Upper lobe of right lung (tissue), 1 donor: ENCODE measurements around the gene OTP. TPM values are rescaled to one million over a fixed set of nuclear protein-coding genes. Genes with fewer than 3 reads are reported as not detected.

Experiments used
- ATAC-seq: fragments of 200-7000 bp; cut with Tn5 transposase; one replicate; pipeline ENCODE4 v1.9.1; 2020; ENCODE audit warnings: mild to moderate bottlenecking, moderate library complexity
- DNase-seq: peaks from one replicate; pipeline ENCODE4 v3.0.0-alpha.2; 2020
- H3K27ac ChIP-seq: fragments of 200-600 bp; one replicate; pipeline ENCODE4 v1.8.0; 2022
- H3K27me3 ChIP-seq: fragments of 200-600 bp; one replicate; pipeline ENCODE4 v1.8.0; 2022; ENCODE audit warnings: mild to moderate bottlenecking
- H3K36me3 ChIP-seq: fragments of 200-600 bp; one replicate; pipeline ENCODE4 v1.8.0; 2022
- H3K4me1 ChIP-seq: fragments of 200-600 bp; one replicate; pipeline ENCODE4 v1.8.0; 2022
- H3K4me3 ChIP-seq: fragments of 200-600 bp; one replicate; pipeline ENCODE4 v1.8.0; 2022; ENCODE audit warnings: mild to moderate bottlenecking
- H3K9me3 ChIP-seq: fragments of 200-600 bp; one replicate; pipeline ENCODE4 v1.8.0; 2022
- CTCF ChIP-seq: fragments of 200-600 bp; IDR thresholded peaks from one replicate; pipeline ENCODE4 v1.8.0; 2022; ENCODE audit warnings: antibody characterized with exemption
- intact Hi-C: fragments of 100-400 bp; cut with DNase I; formaldehyde crosslinking; loops from one replicate; pipeline ENCODE4 v1.11.0; 2022
- total RNA-seq: library from RNA; stranded (reverse); fragmentation: NEBNext Ultra II Directional; extraction: Animal tissue kit (Norgen Biotek cat#: 25700); gene quantifications from one replicate; pipeline ENCODE4 v1.2.1, GENCODE V29; 2021
- donor health status: DM: no; HTN: yes; CAD: no; lungs with severe emphysema.

The OTP gene
- total RNA-seq, 1 donor from 2014 or later: not detected

GRCh38 chr5:77662635-77663034 lies 24.1 kb upstream of the OTP start:
- Histone ChIP-seq H3K27ac (no peak overlapping the region), H3K36me3 (no peaks in the 10 kb centered on the region), H3K27me3 (peaks cover 9% of the 10 kb centered on the region), H3K4me3 (no peak overlapping the region), H3K9me3 (no peaks in the 10 kb centered on the region), H3K4me1 (no peaks in the 10 kb centered on the region)
- ATAC-seq (no peak), DNase-seq (no peak)
- TF ChIP-seq CTCF: no peak
- intact Hi-C loops: no loop called here

GRCh38 chr5:77658662-77659061 lies 20.1 kb upstream of the OTP start:
- TF ChIP-seq CTCF: no peak
- Histone ChIP-seq H3K27me3 (no peaks in the 10 kb centered on the region), H3K36me3 (no peaks in the 10 kb centered on the region), H3K27ac (no peak overlapping the region), H3K4me3 (no peak overlapping the region), H3K9me3 (no peaks in the 10 kb centered on the region), H3K4me1 (no peaks in the 10 kb centered on the region)
- DNase-seq (no peak), ATAC-seq (no peak)
- intact Hi-C loops: no loop called here

- intact Hi-C loops: no loop called here
- H3K9me3 ChIP-seq: no peaks in the 10 kb centered on the region
- ATAC-seq (no peak), DNase-seq (no peak)
- H3K27me3 ChIP-seq: peaks cover 24% of the 10 kb centered on the region
- no peak overlapping the region for H3K4me3 ChIP-seq
- H3K27ac ChIP-seq: no peak overlapping the region
- H3K36me3 ChIP-seq: no peaks in the 10 kb centered on the region
- H3K4me1 ChIP-seq: no peaks in the 10 kb centered on the region
- TF ChIP-seq CTCF: no peak
Observed at GRCh38 chr5:77651343-77651742, 12.8 kb upstream of the OTP start.

- intact Hi-C loops: no loop called here
- H3K4me1 ChIP-seq: no peaks in the 10 kb centered on the region
- H3K9me3 ChIP-seq: no peaks in the 10 kb centered on the region
- H3K27ac ChIP-seq: no peak overlapping the region
- DNase-seq (no peak), ATAC-seq (no peak)
- peaks cover 31% of the 10 kb centered on the region for H3K27me3 ChIP-seq
- H3K4me3 ChIP-seq: no peak overlapping the region
- TF ChIP-seq CTCF: no peak
- no peaks in the 10 kb centered on the region for H3K36me3 ChIP-seq
Observed at GRCh38 chr5:77650686-77651085, 12.2 kb upstream of the OTP start.

GRCh38 chr5:77649776-77650175 lies 11.3 kb upstream of the OTP start:
- TF ChIP-seq CTCF: no peak
- Histone ChIP-seq H3K36me3 (no peaks in the 10 kb centered on the region), H3K4me1 (peaks cover 1% of the 10 kb centered on the region), H3K4me3 (no peak overlapping the region), H3K27me3 (peaks cover 38% of the 10 kb centered on the region), H3K9me3 (no peaks in the 10 kb centered on the region), H3K27ac (no peak overlapping the region)
- intact Hi-C loops: no loop called here
- no peak for ATAC-seq
- no peak for DNase-seq

GRCh38 chr5:77645995-77646639 lies 7.6 kb upstream of the OTP start:
- Histone ChIP-seq H3K27ac (no peak overlapping the region), H3K4me3 (no peak overlapping the region), H3K9me3 (no peaks in the 10 kb centered on the region), H3K27me3 (peaks cover 74% of the 10 kb centered on the region), H3K4me1 (peaks cover 8% of the 10 kb centered on the region), H3K36me3 (no peaks in the 10 kb centered on the region)
- no peak for TF ChIP-seq CTCF
- DNase-seq (no peak), ATAC-seq (no peak)
- intact Hi-C loops: no loop called here
